ENCODE measurements around the gene MIOX.
"Not testable (repeated sequence)": the region's sequence is repeated elsewhere in the genome, so short reads cannot be mapped to it uniquely, and the experiment has no call there.

The MIOX gene

GRCh38 chr22:50529897-50530579 lies 43.4 kb downstream of the MIOX start, which contains the start of gene TYMP:
Gene TYMP, minus strand, starts transcription at chr22:50530012. Its CDS starts 303 bp downstream, at chr22:50529709.
- peak; percentile 61 for DNase-seq (ENCODE audit: low read depth)

GRCh38 chr22:50530580-50530876 lies 43.9 kb downstream of the MIOX start:
- no peak for DNase-seq (ENCODE audit: low read depth)

- peak; percentile 77 for DNase-seq (ENCODE audit: low read depth)
Observed at GRCh38 chr22:50530877-50531545, 44.4 kb downstream of the MIOX start.

- peak; percentile 55 for DNase-seq (ENCODE audit: low read depth)
Observed at GRCh38 chr22:50531546-50531961, 44.9 kb downstream of the MIOX start.

- DNase-seq (ENCODE audit: low read depth), result no peak
Observed at GRCh38 chr22:50531962-50532674, 45.5 kb downstream of the MIOX start.

GRCh38 chr22:50532824-50533796 lies 46.5 kb downstream of the MIOX start:
- no peak for DNase-seq (ENCODE audit: low read depth)

GRCh38 chr22:50533856-50534711 lies 47.4 kb downstream of the MIOX start:
- DNase-seq (ENCODE audit: low read depth), result not testable (repeated sequence)

GRCh38 chr22:50535113-50535512 lies 48.5 kb downstream of the MIOX start:
- no peak for DNase-seq (ENCODE audit: low read depth)

GRCh38 chr22:50536226-50536625 lies 49.6 kb downstream of the MIOX start:
- no peak for DNase-seq (ENCODE audit: low read depth)

GRCh38 chr22:50537765-50538164 lies 51.1 kb downstream of the MIOX start:
- no peak for DNase-seq (ENCODE audit: low read depth)

Measured in activated T-cell treated with anti-CD3 and anti-CD28 coated beads for 24 hours (primary cell).